NCI-H146 (cell line): Measurements from ENCODE around the gene TAPBP.

Source experiments
- DNase-seq: peaks from one replicate; lab custom pipeline; 2025; lab: John Stamatoyannopoulos, UW

The TAPBP gene

DNA sequence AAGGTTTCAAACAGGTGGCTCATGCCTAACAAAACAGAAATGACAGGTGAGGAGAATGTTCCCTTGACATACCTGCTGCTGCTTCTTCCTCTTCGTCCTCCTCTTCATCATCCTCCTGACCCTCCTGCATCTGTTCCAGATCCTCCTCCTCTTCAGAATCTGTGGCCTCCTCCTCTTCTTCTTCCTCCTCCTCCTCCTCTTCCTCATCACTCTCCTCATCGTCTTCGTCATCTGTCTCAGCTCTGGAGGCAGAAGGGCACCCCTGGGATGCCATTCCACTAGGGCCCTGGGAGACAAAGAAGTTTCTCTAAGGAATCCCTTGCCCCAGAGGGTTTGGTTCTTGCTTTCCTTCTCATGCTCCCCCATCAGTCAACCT lies 6.0 kb upstream of the TAPBP start:
- DNase-seq = no peak

GRCh38 chr6:33318426-33319073 lies 4.7 kb upstream of the TAPBP start:
- no peak for DNase-seq

DNA sequence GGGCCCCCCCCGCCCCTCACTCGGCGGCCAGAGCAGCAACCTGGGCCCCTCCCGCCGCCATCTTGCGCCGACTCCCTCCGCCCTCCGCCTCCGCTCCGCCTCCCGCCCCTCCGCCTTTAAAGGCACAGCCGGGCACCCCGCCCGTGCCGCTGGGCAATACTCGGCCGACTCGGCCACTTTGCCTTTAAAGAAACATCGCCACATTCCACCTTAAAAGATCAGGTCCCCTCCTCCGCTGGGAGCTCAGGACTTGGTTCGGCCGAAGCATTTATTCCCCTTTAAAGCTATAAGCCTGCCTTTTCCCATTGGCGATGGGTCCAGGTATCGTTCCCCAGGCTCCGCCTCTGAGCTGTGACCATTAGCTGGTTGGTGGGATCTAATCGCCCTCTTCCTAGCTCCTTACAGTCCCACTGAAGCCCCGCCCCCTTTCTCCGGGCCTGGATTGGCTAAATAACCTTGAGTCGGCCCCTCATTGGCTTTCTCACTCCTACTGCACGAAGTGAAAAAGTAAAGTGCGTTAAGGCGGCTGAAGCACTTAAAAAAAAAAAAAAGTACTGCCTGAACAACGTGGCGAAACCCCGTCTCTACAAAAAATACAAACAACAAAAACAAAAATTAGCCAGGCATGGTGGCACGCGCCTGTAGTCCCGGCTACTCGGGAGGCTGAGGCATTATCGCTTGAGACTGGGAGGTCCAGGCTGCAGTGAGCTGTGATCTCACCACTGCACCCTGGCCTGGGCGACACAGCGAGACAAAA lies 4.0 kb upstream of the TAPBP start, which contains the start of gene ZBTB22:
Gene ZBTB22 (minus strand): TSS at position 76 of the 757 bp plus-strand sequence. CDS start 828 bp downstream, outside the sequence.
- DNase-seq = peak; percentile 99

DNA sequence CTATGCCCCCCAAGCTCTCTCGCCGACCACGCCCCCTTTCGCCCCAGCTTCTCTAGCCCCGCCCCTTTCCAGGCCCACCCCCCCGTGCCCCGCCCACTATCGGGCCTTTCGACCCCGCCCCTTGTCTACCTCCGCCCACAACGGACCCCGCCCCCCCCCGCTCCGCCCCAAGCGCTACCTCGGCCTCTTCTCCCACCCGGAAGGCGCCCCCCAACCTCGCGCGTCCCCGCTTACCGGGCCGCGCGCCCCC lies 3.5 kb upstream of the TAPBP start:
- DNase-seq = no peak

GRCh38 chr6:33316603-33317418 lies 2.9 kb upstream of the TAPBP start:
- no peak for DNase-seq

GRCh38 chr6:33315793-33316602 lies 2.1 kb upstream of the TAPBP start:
- no peak for DNase-seq

- peak; percentile 37 for DNase-seq
These were observed 1.3 kb upstream of the TAPBP start for GRCh38 chr6:33314943-33315792.

GRCh38 chr6:33314515-33314942 lies 651 bp upstream of the TAPBP start:
- peak; percentile 54 for DNase-seq

DNA sequence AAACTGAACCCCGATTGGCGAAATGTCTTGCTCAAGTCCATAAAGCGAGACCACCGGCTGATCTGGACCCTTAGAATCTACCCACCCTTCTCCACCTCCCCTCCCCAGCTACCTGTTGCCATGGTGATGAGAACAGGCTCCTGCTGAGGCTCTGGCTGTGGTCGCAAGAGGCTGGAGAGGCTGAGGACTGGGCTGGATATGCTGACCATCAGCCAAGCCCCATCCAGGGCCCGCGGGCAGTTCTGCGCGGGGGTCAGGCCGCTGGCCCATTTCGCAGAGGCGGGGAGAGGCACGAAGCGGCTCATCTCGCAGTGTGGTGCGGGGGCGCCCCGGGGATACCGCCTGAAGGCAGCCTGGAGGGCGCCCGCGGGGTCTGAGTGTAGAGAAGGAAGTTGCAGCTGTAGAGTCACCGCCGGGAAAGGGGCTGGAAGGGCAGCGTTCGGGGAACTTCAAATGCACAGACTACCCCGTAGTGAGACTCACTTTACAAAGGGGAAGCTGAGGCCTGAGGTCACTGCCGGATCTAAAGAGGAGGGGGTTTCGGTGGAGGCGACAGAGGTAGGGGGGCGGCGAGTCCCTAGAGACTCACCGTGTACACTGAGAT lies 671 bp downstream of the TAPBP start:
- DNase-seq = peak; percentile 79

DNA sequence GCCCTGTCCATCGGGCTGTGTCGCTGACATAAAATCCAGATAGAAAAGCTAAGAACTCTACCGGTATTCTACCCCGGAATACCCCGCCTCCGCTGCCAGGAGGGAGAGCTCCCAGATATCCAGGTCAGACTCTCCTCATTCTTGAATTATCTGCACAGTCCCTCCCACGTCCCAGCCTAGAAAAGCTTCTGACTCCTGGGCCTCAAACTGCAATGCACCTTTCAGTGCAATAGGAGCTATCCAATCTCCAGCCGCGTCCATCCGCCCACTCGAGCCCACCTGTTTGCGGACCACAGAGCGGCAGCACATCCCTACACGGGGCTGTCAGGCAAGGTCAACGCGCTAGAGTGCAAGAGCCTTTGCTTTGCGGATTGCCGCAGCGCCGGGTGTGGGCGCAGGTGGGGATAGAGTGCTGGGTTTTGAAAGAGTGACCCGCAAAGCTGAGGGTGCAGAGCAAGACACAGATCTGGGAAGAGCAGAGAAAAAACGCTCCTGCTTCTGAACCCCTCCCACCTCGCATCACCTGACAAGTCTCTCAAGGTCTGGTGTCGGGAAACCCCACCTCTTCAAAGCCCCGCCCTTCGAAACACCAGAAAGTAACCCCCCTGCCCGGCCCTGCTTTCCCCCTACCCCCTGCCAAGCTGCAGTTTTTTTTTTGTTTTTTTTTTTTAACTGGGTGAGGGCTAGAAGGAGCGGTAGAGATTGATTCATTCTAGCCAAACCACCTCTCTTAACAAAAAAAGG lies 1.3 kb downstream of the TAPBP start:
- DNase-seq = peak; percentile 95

DNA sequence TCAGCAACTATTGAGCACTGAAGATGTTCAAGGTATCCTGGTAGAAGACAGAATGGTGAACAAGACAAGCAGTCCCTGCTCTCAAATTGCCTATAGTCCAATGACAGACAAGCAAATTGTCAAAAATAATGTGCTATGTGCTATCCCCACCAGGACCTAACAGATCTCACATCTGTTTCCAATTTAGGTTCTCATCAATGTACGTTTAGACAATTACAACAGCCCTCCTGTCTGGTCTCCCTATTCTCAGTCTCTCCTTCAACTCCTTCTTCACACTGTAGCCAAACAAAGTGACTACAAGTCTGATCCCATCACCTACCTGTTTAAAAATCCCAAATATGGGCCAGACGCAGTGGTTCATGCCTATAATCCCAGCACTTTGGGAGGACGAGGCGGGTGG lies 7.5 kb downstream of the TAPBP start:
- no peak for DNase-seq

GRCh38 chr6:33305052-33305451 lies 8.8 kb downstream of the TAPBP start:
- DNase-seq = no peak

- no peak for DNase-seq
These were observed 9.7 kb downstream of the TAPBP start for GRCh38 chr6:33304216-33304615.

DNA sequence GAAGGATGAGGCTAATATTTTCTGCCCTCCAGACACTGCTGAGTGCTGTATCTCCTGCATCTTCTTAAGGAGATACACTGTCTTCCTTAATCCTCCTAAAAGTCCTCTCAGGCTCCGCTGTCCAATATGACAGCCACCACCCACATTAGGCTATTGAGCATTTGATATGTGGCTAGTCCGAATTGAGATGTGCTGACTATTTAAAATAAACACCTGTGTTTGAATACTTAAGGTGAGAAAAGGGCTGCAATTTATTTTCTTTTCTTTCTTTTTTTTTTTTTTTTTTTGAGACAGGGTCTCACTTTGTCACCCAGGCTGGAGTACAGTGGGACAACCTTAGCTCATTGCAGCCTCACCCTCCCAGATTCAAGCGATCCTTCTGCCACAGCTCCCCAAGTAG lies 12.0 kb downstream of the TAPBP start:
- no peak for DNase-seq

- DNase-seq = peak; percentile 92
These were observed 14.5 kb downstream of the TAPBP start for GRCh38 chr6:33299237-33299944.

DNA sequence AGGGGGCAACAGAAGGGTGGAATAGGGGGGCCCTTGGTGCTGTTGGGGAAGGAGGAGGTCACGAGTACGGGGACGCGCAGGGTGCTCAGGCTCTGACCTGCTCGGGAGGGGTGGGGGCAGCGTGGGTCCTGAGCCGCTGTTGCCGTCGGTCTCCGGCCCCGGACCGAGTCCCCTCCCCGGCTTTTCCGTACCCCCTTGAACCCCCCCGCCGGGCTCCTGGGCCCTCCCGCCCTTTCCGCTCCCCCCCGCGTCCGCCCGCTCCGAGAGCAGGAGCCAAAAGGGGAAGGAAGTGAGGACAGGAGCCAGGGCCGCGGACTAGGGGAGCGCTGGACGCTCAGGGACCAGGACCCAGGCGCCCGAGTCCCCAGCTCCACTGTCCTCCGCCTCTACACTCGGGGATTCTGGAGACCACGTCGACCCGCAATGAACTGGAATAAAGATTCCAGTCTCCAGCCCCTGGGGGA lies 15.1 kb downstream of the TAPBP start, which contains the start of gene RGL2:
Gene RGL2 (minus strand): TSS at position 170 of the 464 bp plus-strand sequence. CDS start 332 bp downstream, outside the sequence.
- peak; percentile 81 for DNase-seq

DNA sequence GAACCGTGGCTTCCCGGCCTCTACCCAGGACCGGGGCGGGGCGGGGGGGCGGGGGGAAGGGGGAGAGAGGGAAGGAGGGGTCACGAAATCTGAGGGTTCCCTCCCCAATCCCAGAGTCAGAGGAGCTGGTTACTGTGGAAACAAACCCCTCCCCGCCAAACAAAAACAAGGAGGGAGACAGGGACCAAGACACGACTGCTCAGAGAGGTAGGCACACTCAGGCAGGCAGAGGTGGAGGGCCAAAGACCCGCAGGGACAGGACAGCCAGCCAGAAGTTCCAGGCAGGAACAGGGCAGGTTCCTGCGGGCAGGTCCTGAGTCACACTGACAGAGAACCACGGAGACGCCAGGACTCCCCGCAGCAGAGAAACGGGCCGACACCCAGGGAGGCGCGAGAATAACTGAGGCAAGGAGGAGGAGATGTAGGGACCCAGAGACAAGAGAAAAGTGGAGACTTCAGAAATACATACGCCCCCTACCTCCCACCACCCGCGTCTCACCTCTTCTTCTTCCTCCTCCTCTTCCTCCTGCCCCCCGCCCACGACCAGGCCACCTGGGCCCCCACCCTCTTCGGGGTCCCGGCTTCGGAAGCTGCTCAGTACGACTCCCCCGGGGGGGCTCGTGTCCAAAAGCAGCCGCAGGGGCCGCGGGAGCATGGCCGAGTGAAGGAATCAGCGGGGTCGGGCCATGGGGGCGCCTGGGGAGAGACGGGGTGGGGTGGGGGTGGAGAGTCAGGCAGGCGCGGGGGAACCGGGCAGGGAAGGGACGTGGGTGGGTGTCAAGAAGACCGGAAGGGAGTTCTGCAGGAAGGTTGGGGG lies 15.7 kb downstream of the TAPBP start:
- peak; percentile 32 for DNase-seq

GRCh38 chr6:33297406-33297955 lies 16.4 kb downstream of the TAPBP start:
- DNase-seq = no peak
